Measurements from ENCODE around the gene FHOD1.

GRCh38 chr16:67197704-67198103 lies 49.6 kb downstream of the FHOD1 start:
- TF ChIP-seq CTCF (IDR thresholded peaks at IDR 0.05; ENCODE audit: poor library complexity) (no peak), EZH2phosphoT487 (IDR thresholded peaks at IDR 0.05; ENCODE audit: low read depth, severe bottlenecking, unreplicated experiment) (no peak), EZH2 (IDR thresholded peaks at IDR 0.05; ENCODE audit: borderline replicate concordance) (no peak)
